Epithelial cell of proximal tubule (primary cell): ENCODE measurements around the gene ASTL. TPM values are rescaled to one million over a fixed set of nuclear protein-coding genes. Genes with fewer than 3 reads are reported as not detected.
"Not testable (repeated sequence)": the region's sequence is repeated elsewhere in the genome, so short reads cannot be mapped to it uniquely, and the experiment has no call there.

Experiments
- DNase-seq: peaks from one replicate; pipeline ENCODE4 v3.0.0-alpha.2; 2011; ENCODE audit warnings: low read depth
- H3K4me3 ChIP-seq: 2 replicates; pipeline ENCODE4 v1.5.1; 2011; ENCODE audit warnings: low read depth, mild to moderate bottlenecking, low read length
- total RNA-seq: library from RNA; depleted of rRNA; stranded (reverse); fragments of >200 nt; gene quantifications from 2 replicates; pipeline ENCODE4 v1.2.3, GENCODE V29; 2015
- TF ChIP-seq, protein P1 (sequence below): conservative IDR thresholded peaks from 2 replicates; pipeline ENCODE4 v1.5.1; 2012; ENCODE audit warnings: low read depth, mild to moderate bottlenecking, low read length

The ASTL gene
- total RNA-seq, 1 donor from 2014 or later: not detected

DNA sequence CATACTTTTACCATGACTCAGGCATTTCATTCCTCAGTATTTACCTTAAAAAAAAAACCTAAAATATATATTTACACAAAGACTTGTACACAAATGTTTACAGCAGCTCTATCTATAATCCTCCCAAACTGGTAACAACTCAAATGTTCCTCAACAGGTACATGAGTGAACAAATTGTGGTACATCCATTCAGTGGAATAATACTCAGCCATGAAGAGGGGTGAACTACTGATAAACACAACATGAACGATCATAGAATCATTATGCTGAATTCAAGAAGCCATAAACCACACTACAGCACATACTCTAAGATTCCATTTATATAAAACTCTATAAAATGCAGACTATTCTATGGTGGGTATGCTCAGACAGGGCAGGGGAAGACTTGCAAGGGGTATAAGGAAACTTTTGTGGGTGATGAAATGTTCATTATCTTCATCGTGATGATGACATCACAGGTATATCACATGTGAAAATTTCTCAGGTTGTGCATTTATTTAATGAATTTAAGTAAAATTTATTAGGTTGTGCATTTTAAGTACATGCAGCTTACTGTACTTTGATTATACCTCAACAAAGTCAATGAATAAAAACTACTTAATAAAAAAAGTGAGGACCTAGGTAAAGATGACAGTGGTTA is 31.7 kb upstream of the ASTL start:
- DNase-seq: no peak
- H3K4me3 ChIP-seq: no peak overlapping the region
- TF ChIP-seq, protein P1, sequence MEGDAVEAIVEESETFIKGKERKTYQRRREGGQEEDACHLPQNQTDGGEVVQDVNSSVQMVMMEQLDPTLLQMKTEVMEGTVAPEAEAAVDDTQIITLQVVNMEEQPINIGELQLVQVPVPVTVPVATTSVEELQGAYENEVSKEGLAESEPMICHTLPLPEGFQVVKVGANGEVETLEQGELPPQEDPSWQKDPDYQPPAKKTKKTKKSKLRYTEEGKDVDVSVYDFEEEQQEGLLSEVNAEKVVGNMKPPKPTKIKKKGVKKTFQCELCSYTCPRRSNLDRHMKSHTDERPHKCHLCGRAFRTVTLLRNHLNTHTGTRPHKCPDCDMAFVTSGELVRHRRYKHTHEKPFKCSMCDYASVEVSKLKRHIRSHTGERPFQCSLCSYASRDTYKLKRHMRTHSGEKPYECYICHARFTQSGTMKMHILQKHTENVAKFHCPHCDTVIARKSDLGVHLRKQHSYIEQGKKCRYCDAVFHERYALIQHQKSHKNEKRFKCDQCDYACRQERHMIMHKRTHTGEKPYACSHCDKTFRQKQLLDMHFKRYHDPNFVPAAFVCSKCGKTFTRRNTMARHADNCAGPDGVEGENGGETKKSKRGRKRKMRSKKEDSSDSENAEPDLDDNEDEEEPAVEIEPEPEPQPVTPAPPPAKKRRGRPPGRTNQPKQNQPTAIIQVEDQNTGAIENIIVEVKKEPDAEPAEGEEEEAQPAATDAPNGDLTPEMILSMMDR: no peak

DNA sequence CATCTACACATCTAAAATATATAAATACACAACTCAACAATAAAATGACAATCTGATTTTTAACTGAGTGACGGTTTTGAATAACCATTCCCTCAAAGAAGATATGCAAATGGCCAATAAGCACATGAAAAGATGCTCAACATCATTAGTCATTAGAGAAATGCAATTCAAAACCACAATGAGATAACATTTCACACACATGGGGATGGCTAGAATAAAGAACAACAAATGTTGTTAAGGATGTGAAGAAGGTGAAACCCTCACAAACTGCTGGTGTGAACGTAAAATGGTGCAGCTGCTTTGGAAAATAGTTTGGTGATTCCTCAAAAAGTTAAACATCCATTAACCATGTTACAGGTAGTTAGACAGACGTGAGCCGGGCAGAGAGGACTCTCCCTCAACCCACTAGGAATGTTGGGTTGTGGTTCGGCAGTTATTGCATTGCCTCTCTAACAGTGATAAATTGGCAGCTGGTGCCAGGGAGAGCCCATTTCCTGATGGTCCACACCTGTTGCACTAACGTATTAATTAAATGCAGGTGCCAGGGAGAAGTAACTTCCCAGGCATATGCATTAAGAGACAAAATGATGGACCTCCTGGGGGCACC is 29.2 kb upstream of the ASTL start:
- DNase-seq: no peak

DNA sequence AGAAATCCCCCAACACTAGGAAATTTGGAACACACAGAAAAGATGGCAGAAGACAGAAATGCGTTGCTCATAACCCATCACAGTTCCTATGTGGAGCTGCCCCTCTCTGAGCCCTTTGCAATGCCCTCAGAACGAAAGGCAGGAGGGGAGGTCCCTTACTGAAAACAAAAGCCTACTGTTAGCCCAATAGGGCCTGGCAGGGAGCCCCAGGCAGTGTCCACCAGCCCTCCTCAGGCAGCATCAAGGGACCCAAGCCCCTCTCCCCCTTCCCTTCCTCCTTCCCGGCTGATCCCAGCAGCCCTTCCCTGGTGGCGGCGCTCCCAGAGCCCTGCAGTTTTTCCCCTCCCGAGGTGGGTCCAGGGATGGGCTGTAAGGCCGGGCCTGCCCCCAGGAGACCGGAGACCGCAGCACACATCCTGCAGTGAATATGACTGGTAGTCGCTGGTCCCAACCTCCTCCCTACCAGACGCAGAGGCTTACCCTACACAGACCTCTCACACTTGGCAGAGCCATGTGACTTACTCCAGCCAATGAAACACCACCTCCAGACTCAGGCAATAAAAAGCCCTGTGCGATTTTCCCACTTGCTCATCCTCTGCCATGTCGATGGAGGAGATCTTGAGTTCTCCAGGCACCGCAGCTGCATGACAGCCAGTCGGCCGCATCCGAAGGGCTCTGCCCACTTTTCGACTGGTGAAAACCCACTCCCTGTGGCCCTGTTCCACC is 26.3 kb upstream of the ASTL start:
- TF ChIP-seq, protein P1: no peak
- H3K4me3 ChIP-seq: no peak overlapping the region
- no peak for DNase-seq

More for the DNA sequence above, 29.2 kb upstream of the ASTL start:
- TF ChIP-seq, protein P1: no peak
- H3K4me3 ChIP-seq: no peak overlapping the region

DNA sequence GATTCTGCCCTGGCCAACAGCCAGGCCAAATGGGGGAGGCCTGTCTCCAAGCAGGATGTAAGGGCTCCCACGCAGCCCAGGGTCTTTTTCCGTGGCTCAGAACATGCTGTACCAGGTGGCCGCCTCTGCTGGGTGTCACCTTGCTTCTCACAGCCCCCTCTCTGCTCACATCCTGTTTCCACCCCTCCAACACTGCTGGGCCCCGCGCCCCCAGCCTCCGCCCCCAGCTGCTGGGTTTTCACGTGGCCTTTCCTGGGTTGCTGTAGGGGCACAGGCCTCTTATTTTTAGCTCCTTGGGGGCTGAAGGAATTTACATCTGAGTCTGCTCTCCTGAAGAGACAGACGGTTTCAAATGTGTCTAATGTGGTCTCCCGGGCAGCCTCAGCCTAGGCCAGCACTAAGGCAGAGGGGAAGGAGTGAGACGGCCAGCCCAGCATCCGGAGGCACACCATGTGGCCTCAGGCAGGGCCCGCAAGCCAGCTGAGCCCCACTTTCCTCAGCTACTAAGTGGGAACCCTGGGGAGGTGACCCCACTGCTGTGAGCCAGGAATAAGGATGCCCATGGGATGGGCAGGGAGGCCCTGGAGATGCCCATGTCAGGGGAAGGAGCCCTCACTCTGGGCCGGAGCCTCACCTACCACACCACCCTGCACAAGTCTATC is 25.6 kb upstream of the ASTL start:
- no peak for DNase-seq
- H3K4me3 ChIP-seq: no peak overlapping the region
- TF ChIP-seq, protein P1: no peak

DNA sequence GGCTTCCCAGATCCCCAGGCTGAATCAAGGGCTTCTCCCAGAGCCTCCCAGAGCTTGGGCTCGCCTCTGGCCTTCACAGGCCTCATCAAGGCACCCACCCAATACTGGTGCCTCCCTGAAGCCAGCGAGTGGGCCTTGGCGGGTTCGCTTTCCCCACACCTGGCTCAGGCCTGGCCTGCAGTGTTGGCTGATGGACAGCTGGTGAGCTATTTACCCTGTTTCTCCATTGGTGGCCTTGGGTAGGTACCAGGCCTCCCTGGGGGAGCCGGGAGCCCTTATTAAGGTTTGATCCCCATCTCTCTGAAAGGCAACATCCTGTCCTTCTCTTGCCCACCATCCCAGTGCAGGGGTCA is 25.1 kb upstream of the ASTL start:
- TF ChIP-seq, protein P1: no peak
- H3K4me3 ChIP-seq: no peak overlapping the region
- DNase-seq: no peak

DNA sequence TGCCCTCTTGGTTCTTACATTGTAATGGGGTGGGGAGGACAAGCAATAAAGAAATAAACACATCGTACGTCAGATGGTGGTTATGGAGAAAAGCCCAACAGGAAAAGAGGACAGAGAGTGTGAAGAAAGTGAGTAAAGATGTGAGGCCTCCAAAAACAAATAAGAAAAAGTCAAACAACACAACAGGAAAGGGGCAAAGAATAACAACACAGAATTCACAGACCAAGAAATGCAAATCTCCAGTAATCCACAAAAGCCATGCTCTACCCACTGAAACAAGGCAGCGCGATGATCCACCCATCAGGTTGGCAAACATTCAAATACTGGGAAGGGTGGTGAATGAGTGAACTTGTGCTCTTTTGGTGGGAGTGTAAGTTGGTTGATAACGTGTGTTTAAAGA is 23.6 kb upstream of the ASTL start:
- H3K4me3 ChIP-seq: no peak overlapping the region
- DNase-seq: no peak
- TF ChIP-seq, protein P1: no peak

DNA sequence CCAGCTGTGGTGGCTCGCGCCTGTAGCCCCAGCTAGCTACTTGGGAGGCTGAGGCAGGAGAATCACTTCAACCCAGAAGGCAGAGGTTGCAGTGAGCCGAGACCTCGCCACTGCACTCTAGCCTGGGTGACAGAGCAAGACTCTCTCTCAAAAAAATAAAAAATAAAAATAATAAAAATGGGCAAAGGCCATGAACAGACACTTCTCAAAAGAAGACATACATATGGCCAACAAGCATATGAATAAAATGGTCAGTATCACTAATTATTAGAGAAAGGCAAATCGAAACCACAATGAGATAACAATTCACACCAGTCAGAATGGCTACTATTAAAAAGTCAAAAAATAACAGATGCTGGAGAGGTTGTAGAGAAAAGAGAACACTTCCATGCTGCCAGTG is 22.1 kb upstream of the ASTL start:
- DNase-seq, H3K4me3 ChIP-seq: not testable (repeated sequence)
